Neuronal stem cell (in vitro differentiated cells): Measurements from ENCODE around the gene ALKBH3.

Experiments used
- DNase-seq: peaks from one replicate; pipeline ENCODE4 v3.0.0-alpha.2; 2013; ENCODE audit warnings: low spot score
- H2AFZ ChIP-seq: one replicate; pipeline ENCODE4 v1.6.1; 2013; ENCODE audit warnings: mild to moderate bottlenecking, low read length, inconsistent platforms
- H2AK5ac ChIP-seq: 2 replicates; pipeline ENCODE4 v1.6.1; 2013; ENCODE audit warnings: low read depth, mild to moderate bottlenecking, inconsistent platforms, low read length, moderate library complexity, mixed read lengths
- H2BK120ac ChIP-seq: 2 replicates; pipeline ENCODE4 v1.6.1; 2013; ENCODE audit warnings: low read depth, mild to moderate bottlenecking, inconsistent platforms, low read length, moderate library complexity, mixed read lengths
- H2BK12ac ChIP-seq: one replicate; pipeline ENCODE4 v1.6.1; 2013; ENCODE audit warnings: low read length, inconsistent platforms
- H2BK15ac ChIP-seq: 2 replicates; pipeline ENCODE4 v1.6.1; 2013; ENCODE audit warnings: mild to moderate bottlenecking, low read length, inconsistent platforms, mixed read lengths
- H2BK5ac ChIP-seq: one replicate; pipeline ENCODE4 v1.6.1; 2013; ENCODE audit warnings: inconsistent platforms, mild to moderate bottlenecking, low read length, moderate library complexity
- H3K14ac ChIP-seq: one replicate; pipeline ENCODE4 v1.6.1; 2013; ENCODE audit warnings: low read length, inconsistent platforms
- H3K18ac ChIP-seq: 2 replicates; pipeline ENCODE4 v1.6.1; 2013; ENCODE audit warnings: low read length, inconsistent platforms
- H3K23ac ChIP-seq: 2 replicates; pipeline ENCODE4 v1.6.1; 2013; ENCODE audit warnings: low read depth, mild to moderate bottlenecking, mixed read lengths, low read length, inconsistent platforms; ENCODE audit not compliant: poor library complexity
- H3K27ac ChIP-seq: replicated peaks from 3 replicates; pipeline ENCODE4 v1.5.1; 2013; ENCODE audit warnings: low read length, inconsistent platforms
- H3K27me3 ChIP-seq, 3 experiments: 2 replicates each; pipeline ENCODE4 v1.6.1; 2013; ENCODE audit warnings: low read length in 3 of 3, mild to moderate bottlenecking in 2 of 3, inconsistent platforms in 1 of 3, low read depth in 1 of 3, mixed read lengths in 1 of 3, moderate library complexity in 1 of 3; ENCODE audit not compliant: control insufficient read depth in 3 of 3, insufficient read depth in 3 of 3
- H3K36me3 ChIP-seq, 2 donors: replicated peaks in 1 of 2; 2 replicates each; pipeline ENCODE4 v1.6.1; 2013; ENCODE audit warnings: low read length in 2 of 2; ENCODE audit not compliant: control insufficient read depth in 2 of 2, insufficient read depth in 2 of 2
- H3K4ac ChIP-seq: 2 replicates; pipeline ENCODE4 v1.6.1; 2013; ENCODE audit warnings: inconsistent platforms, mild to moderate bottlenecking, low read length, moderate library complexity
- H3K4me1 ChIP-seq, 2 donors: 1 replicate in 1 of 2; 2 replicates in 1 of 2; pipeline ENCODE4 v1.6.1; 2013; ENCODE audit warnings: low read length in 2 of 2, low read depth in 1 of 2; ENCODE audit not compliant: control insufficient read depth in 2 of 2, insufficient read depth in 1 of 2
- H3K4me2 ChIP-seq: one replicate; pipeline ENCODE4 v1.6.1; 2013; ENCODE audit warnings: mild to moderate bottlenecking, low read length, inconsistent platforms; ENCODE audit not compliant: insufficient read depth, poor library complexity, severe bottlenecking
- H3K4me3 ChIP-seq, 2 donors: 2 replicates each; pipeline ENCODE4 v1.5.1; 2013; ENCODE audit warnings: low read length in 2 of 2, mild to moderate bottlenecking in 2 of 2, inconsistent platforms in 1 of 2, moderate library complexity in 1 of 2
- H3K79me1 ChIP-seq: one replicate; pipeline ENCODE4 v1.6.1; 2013; ENCODE audit warnings: low read depth, mild to moderate bottlenecking, inconsistent platforms, low read length, moderate library complexity
- H3K9ac ChIP-seq: one replicate; pipeline ENCODE4 v1.6.1; 2013; ENCODE audit warnings: mild to moderate bottlenecking, low read depth, low read length, inconsistent platforms; ENCODE audit not compliant: poor library complexity
- H3K9me3 ChIP-seq, 2 donors: replicated peaks in 1 of 2; 2 replicates each; pipeline versions ENCODE3 to v1.6.1; 2013; ENCODE audit warnings: low read length in 2 of 2, mild to moderate bottlenecking in 2 of 2, inconsistent platforms in 1 of 2, low read depth in 1 of 2, mixed read lengths in 1 of 2, moderate library complexity in 1 of 2; ENCODE audit not compliant: control insufficient read depth in 2 of 2, insufficient read depth in 1 of 2
- H4K8ac ChIP-seq: one replicate; pipeline ENCODE4 v1.6.1; 2013; ENCODE audit warnings: low read depth, mild to moderate bottlenecking, inconsistent platforms, low read length, moderate library complexity
- H4K91ac ChIP-seq: one replicate; pipeline ENCODE4 v1.6.1; 2013; ENCODE audit warnings: low read length, low read depth, mild to moderate bottlenecking, inconsistent platforms; ENCODE audit not compliant: poor library complexity
- WGBS, 2 donors: extraction: QIAGEN DNeasy Blood & Tissue Kit; methylation state at CpG; one replicate each; pipeline ENCODE4 v1.1.7; 2013; ENCODE audit warnings: missing lambda C conversion rate in 2 of 2, mixed read lengths in 1 of 2; ENCODE audit not compliant: insufficient read length in 2 of 2, insufficient replicate concordance in 1 of 2; ENCODE audit errors: extremely low coverage in 2 of 2; 5-methylcytosine and 5-hydroxymethylcytosine counted together

The ALKBH3 gene

GRCh38 chr11:43930868-43931716 is 50.5 kb downstream of the ALKBH3 start:
- Histone ChIP-seq H3K36me3 (no peaks in the 10 kb centered on the region), H2BK5ac (no peak overlapping the region), H3K4me1 (peaks cover 16 to 24% of the 10 kb centered on the region in 2 donors), H3K27me3 (peaks cover 0 to 3% (median 0%) of the 10 kb centered on the region in 3 experiments), H4K91ac (no peak overlapping the region), H3K14ac (peak overlapping the region; percentile 25), H3K27ac (no peak overlapping the region), H2BK15ac (no peak overlapping the region), H2AFZ (peak overlapping the region; percentile 65), H3K23ac (no peak overlapping the region), H3K4me2 (no peak overlapping the region), H2BK120ac (no peak overlapping the region), H2AK5ac (peak overlapping the region; percentile 60), H3K9me3 (no peaks in the 10 kb centered on the region), H3K79me1 (no peaks in the 10 kb centered on the region), H3K9ac (no peak overlapping the region), H2BK12ac (no peak overlapping the region), H3K4ac (peak overlapping the region; percentile 56), H3K18ac (peak overlapping the region; percentile 21), H4K8ac (no peak overlapping the region), H3K4me3 (no peak overlapping the region)
- no peak for DNase-seq
- no CpG with 5 or more reads among the region's 10 CpGs for WGBS, 2 donors

GRCh38 chr11:43931717-43932039 is 51.0 kb downstream of the ALKBH3 start:
- H3K9me3 ChIP-seq: no peaks in the 10 kb centered on the region
- no peak overlapping the region for H3K27ac ChIP-seq
- H2BK15ac ChIP-seq: no peak overlapping the region
- no peak overlapping the region for H3K4ac ChIP-seq
- no peak overlapping the region for H3K4me3 ChIP-seq
- no peak overlapping the region for H3K23ac ChIP-seq
- peaks cover 15 to 24% of the 10 kb centered on the region in 2 donors for H3K4me1 ChIP-seq
- no CpG with 5 or more reads among the region's 4 CpGs for WGBS, 2 donors
- no peak overlapping the region for H3K9ac ChIP-seq
- no peak overlapping the region for H3K4me2 ChIP-seq
- H3K79me1 ChIP-seq: no peaks in the 10 kb centered on the region
- peaks cover 0 to 5% (median 0%) of the 10 kb centered on the region in 3 experiments for H3K27me3 ChIP-seq
- H2BK5ac ChIP-seq: no peak overlapping the region
- H2AFZ ChIP-seq: no peak overlapping the region
- no peak overlapping the region for H2BK12ac ChIP-seq
- peak overlapping the region; percentile 72 for H3K14ac ChIP-seq
- no peak for DNase-seq
- H3K18ac ChIP-seq: no peak overlapping the region
- H2BK120ac ChIP-seq: no peak overlapping the region
- H4K8ac ChIP-seq: no peak overlapping the region
- no peaks in the 10 kb centered on the region for H3K36me3 ChIP-seq
- no peak overlapping the region for H4K91ac ChIP-seq
- H2AK5ac ChIP-seq: peak overlapping the region; percentile 60

DNA sequence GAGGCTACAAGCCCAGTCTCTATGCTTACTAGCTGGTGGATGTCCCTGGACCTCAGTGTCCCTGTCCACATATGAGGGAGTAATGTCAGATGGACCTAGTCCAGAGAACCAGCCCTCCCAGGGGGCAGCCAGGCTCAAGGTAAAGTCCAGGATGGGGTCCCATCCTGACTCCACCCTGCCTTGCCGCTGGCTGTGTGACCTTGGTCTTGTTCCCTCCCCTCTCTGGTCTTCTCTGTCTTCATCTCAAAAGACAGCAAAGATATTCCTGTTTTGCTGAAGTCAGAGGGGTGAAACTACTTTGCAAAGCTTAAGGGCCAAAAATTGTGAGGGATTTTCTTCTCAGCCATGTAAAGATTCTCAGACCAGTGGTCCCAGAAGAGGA is 52.6 kb downstream of the ALKBH3 start:
- Histone ChIP-seq H3K27me3 (peaks cover 0 to 17% (median 0%) of the 10 kb centered on the region in 3 experiments), H2BK15ac (no peak overlapping the region), H2BK12ac (no peak overlapping the region), H3K4me3 (no peak overlapping the region), H3K27ac (no peak overlapping the region), H3K18ac (peak overlapping the region; percentile 2), H2AK5ac (no peak overlapping the region), H3K23ac (no peak overlapping the region), H3K36me3 (no peaks in the 10 kb centered on the region), H3K4ac (no peak overlapping the region), H3K4me2 (no peak overlapping the region), H2AFZ (peak overlapping the region; percentile 75), H4K91ac (no peak overlapping the region), H2BK5ac (no peak overlapping the region), H3K4me1 (peaks cover 15 to 24% of the 10 kb centered on the region in 2 donors), H4K8ac (no peak overlapping the region), H2BK120ac (no peak overlapping the region), H3K79me1 (no peaks in the 10 kb centered on the region), H3K14ac (no peak overlapping the region), H3K9me3 (no peaks in the 10 kb centered on the region), H3K9ac (no peak overlapping the region)
- no CpG with 5 or more reads among the region's 1 CpG for WGBS, 2 donors
- no peak for DNase-seq

DNA sequence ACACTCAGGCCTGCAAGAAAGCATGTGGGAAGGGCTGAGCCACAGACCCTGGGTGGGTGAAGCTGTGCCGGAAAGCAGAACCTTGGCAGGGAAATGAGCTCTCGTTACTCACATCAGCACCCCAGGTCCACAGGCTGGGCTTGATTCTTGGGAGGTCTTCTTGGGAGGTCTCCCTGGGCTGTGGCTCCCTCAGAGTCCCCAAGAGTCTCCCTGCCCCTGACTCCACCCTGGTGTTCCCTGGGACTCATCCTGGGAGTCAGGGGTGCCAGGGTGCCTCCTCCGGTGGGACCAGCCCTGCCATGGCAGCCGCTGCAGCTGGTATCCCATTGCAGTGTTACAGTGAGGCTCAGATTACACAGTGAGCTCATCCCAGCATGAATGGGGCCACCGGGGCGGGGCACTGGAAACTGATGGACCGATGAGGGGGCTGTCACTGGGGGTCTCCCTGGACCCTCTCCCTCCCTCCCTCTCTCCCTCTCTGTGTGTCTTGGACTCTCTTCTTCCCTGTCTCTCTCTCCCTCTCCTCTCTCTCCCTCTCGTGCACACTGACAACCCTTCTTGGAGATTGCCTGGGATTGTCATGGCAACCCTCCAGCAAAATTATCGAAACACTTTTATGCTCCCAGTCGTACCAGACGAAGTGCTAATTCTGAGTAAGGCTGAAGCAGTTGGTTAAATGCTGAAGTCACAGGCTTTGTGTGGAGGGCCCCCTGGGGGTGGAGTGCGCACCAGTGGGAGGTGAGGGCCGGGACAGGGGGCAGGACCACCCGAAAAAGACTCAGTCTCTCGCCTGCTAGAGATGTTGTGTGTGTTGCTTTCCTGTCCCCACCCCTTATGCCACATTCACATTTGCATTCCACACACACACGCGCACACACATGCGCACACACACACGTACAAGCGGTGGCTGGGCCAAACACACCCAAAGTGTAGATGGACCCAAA is 53.2 kb downstream of the ALKBH3 start:
- Histone ChIP-seq H3K9ac (peak overlapping the region; percentile 24), H2AK5ac (peak overlapping the region; percentile 8), H3K9me3 (no peaks in the 10 kb centered on the region), H3K4ac (no peak overlapping the region), H2BK5ac (peak overlapping the region; percentile 1), H2BK120ac (no peak overlapping the region), H3K79me1 (no peaks in the 10 kb centered on the region), H3K4me1 (peaks cover 15 to 24% of the 10 kb centered on the region in 2 donors), H3K18ac (peak overlapping the region; percentile 56), H4K91ac (no peak overlapping the region), H3K14ac (peak overlapping the region; percentile 42), H3K23ac (peak overlapping the region; percentile 7), H4K8ac (no peak overlapping the region), H3K36me3 (no peaks in the 10 kb centered on the region), H3K4me2 (no peak overlapping the region), H3K27ac (no peak overlapping the region), H3K4me3 (no peak overlapping the region), H2BK15ac (peak overlapping the region; percentile 42), H2BK12ac (no peak overlapping the region), H3K27me3 (peaks cover 0 to 20% (median 0%) of the 10 kb centered on the region in 3 experiments), H2AFZ (peak overlapping the region; percentile 75)
- DNase-seq: no peak
- no CpG with 5 or more reads among the region's 20 CpGs for WGBS, 2 donors
